HFF-Myc (cell line): ENCODE results near the gene CENPP.

Experiments used
- DNase-seq: peaks from one replicate; pipeline ENCODE4 v3.0.0-alpha.2; 2011; ENCODE audit warnings: low read depth; ENCODE audit errors: extremely low read depth
- H3K4me3 ChIP-seq: replicated peaks from 2 replicates; pipeline ENCODE4 v1.5.1; 2011; ENCODE audit warnings: low read depth, mild to moderate bottlenecking, control low read depth, low read length
- CTCF ChIP-seq: IDR thresholded peaks from 2 replicates; pipeline ENCODE4 v1.5.1; 2012; ENCODE audit warnings: mild to moderate bottlenecking, low read depth, low read length, control low read depth; ENCODE audit errors: missing control alignments

CENPP gene

GRCh38 chr9:92312887-92313623 lies 12.7 kb upstream of the CENPP start:
- TF ChIP-seq CTCF: no peak
- no peak overlapping the region for H3K4me3 ChIP-seq
- DNase-seq: no peak

DNA sequence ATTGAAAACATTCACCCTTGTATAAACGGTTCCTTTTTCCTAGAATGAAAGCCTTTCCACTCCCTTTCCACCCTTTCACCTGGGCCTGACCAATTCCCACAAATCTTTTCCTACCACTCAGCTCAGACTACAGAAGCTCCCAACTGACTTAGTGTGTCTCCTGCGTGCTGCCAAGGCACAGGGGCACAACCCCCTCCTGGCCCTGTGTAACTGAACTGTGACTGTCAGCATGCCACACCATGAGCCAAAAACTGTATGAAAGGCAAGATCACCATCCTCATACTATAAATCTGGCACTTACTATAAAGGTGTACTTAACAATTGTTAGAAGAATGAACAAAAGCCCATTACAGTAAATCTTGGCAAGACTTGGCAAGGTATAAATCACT lies 12.1 kb upstream of the CENPP start:
- no peak for DNase-seq
- no peak for TF ChIP-seq CTCF
- no peak overlapping the region for H3K4me3 ChIP-seq

GRCh38 chr9:92315456-92315855 lies 10.3 kb upstream of the CENPP start:
- TF ChIP-seq CTCF: no peak
- DNase-seq: no peak
- H3K4me3 ChIP-seq: no peak overlapping the region

- TF ChIP-seq CTCF: no peak
- H3K4me3 ChIP-seq: peak overlapping the region; percentile 93
- DNase-seq: no peak
Measured at GRCh38 chr9:92324431-92324830, 1.3 kb upstream of the CENPP start.

- peak overlapping the region; percentile 93 for H3K4me3 ChIP-seq
- no peak for TF ChIP-seq CTCF
- no peak for DNase-seq
Measured at GRCh38 chr9:92324889-92325268, 874 bp upstream of the CENPP start.

DNA sequence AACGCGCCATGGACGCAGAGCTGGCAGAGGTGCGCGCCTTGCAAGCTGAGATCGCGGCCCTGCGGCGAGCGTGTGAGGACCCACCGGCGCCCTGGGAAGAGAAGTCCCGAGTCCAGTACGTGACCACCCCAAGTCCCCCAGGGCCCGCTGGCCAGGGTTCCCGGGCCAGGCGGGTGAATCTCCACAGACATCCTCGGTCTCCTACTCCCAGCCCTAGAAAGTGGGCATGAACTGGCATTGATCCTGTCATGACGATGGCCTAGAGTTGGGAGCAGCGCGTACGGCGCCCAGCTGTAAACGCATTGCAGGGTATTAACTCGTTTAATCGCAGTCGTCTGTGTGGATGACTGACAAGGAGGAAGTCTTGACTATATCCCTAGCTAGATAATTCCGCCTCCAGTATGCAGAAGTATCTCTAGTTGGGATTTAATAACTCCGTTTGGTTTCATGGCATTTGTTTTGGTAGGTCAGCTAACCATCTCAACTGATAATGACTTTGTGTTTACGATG lies 293 bp downstream of the CENPP start:
- TF ChIP-seq CTCF: no peak
- peak overlapping the region; percentile 93 for H3K4me3 ChIP-seq
- DNase-seq: no peak
